Measurements from ENCODE around the gene CD81. TPM values are rescaled to one million over a fixed set of nuclear protein-coding genes. Genes with fewer than 3 reads are reported as not detected.

Gene CD81
- total RNA-seq, 3 donors from 2014 or later (not counting 1 experiment from before 2014, with no cell fraction given), result 263 to 292 (median 263) TPM

GRCh38 chr11:2360081-2360642, 16.9 kb upstream of the CD81 start:
- Histone ChIP-seq H3K27ac (ENCODE audit: low read length) (no peak overlapping the region), H3K36me3 (ENCODE audit: control insufficient read depth, insufficient read depth, low read length) (no peaks in the 10 kb centered on the region), H3K27me3 (ENCODE audit: control insufficient read depth, insufficient read depth, low read length) (no peaks in the 10 kb centered on the region), H3K9me3 (ENCODE audit: control insufficient read depth, insufficient read depth, low read length) (no peaks in the 10 kb centered on the region), H3K4me1 (ENCODE audit: control insufficient read depth, insufficient read depth, low read length) (no peaks in the 10 kb centered on the region), H3K4me3 (ENCODE audit: low read length) (no peak overlapping the region)
- intact Hi-C loops (cut with micrococcal nuclease), result no loop called here
- Mint-ChIP-seq H3K36me3 (no peaks in the 10 kb centered on the region), H3K27me3 (ENCODE audit: low read depth in 2 of 2) (peaks cover 0 to 6% of the 10 kb centered on the region in 2 donors), H3K9me3 (no peaks in the 10 kb centered on the region), H3K4me3 (no peak overlapping the region), H3K27ac (no peak overlapping the region), H3K4me1 (peaks cover 0 to 4% of the 10 kb centered on the region in 2 donors)
- no peak for DNase-seq
- 89% methylated on average over 14 of the region's 14 CpGs for WGBS (ENCODE audit: insufficient coverage)
- no peak for ATAC-seq
- TF ChIP-seq CTCF (IDR thresholded peaks at IDR 0.05), result no peak

- no peaks in the 10 kb centered on the region for H3K9me3 Mint-ChIP-seq
- no peak for ATAC-seq
- intact Hi-C loops (cut with micrococcal nuclease), result no loop called here
- 94% methylated on average over 9 of the region's 9 CpGs for WGBS (ENCODE audit: insufficient coverage)
- no peaks in the 10 kb centered on the region for H3K36me3 Mint-ChIP-seq
- peaks cover 0 to 6% of the 10 kb centered on the region in 2 donors for H3K27me3 Mint-ChIP-seq (ENCODE audit: low read depth in 2 of 2)
- peaks cover 0 to 4% of the 10 kb centered on the region in 2 donors for H3K4me1 Mint-ChIP-seq
- DNase-seq, result no peak
- TF ChIP-seq CTCF (IDR thresholded peaks at IDR 0.05), result no peak
- no peaks in the 10 kb centered on the region for H3K4me1 ChIP-seq (ENCODE audit: control insufficient read depth, insufficient read depth, low read length)
- H3K9me3 ChIP-seq (ENCODE audit: control insufficient read depth, insufficient read depth, low read length), result no peaks in the 10 kb centered on the region
- H3K4me3 Mint-ChIP-seq, result no peak overlapping the region
- no peak overlapping the region for H3K4me3 ChIP-seq (ENCODE audit: low read length)
- H3K27ac Mint-ChIP-seq, result no peak overlapping the region
- no peak overlapping the region for H3K27ac ChIP-seq (ENCODE audit: low read length)
- H3K36me3 ChIP-seq (ENCODE audit: control insufficient read depth, insufficient read depth, low read length), result no peaks in the 10 kb centered on the region
- H3K27me3 ChIP-seq (ENCODE audit: control insufficient read depth, insufficient read depth, low read length), result no peaks in the 10 kb centered on the region
These were observed 15.5 kb upstream of the CD81 start for GRCh38 chr11:2361565-2361964.

GRCh38 chr11:2362414-2362813, 14.7 kb upstream of the CD81 start:
- no peak overlapping the region for H3K27ac ChIP-seq (ENCODE audit: low read length)
- no peaks in the 10 kb centered on the region for H3K27me3 ChIP-seq (ENCODE audit: control insufficient read depth, insufficient read depth, low read length)
- ATAC-seq (no peak), DNase-seq (no peak)
- Mint-ChIP-seq H3K27me3 (ENCODE audit: low read depth in 2 of 2) (peaks cover 0 to 11% of the 10 kb centered on the region in 2 donors), H3K9me3 (no peaks in the 10 kb centered on the region), H3K4me1 (peaks cover 0 to 4% of the 10 kb centered on the region in 2 donors), H3K4me3 (no peak overlapping the region), H3K27ac (no peak overlapping the region), H3K36me3 (no peaks in the 10 kb centered on the region)
- no peaks in the 10 kb centered on the region for H3K36me3 ChIP-seq (ENCODE audit: control insufficient read depth, insufficient read depth, low read length)
- H3K4me1 ChIP-seq (ENCODE audit: control insufficient read depth, insufficient read depth, low read length), result no peaks in the 10 kb centered on the region
- H3K4me3 ChIP-seq (ENCODE audit: low read length), result no peak overlapping the region
- no peak for TF ChIP-seq CTCF (IDR thresholded peaks at IDR 0.05)
- no peaks in the 10 kb centered on the region for H3K9me3 ChIP-seq (ENCODE audit: control insufficient read depth, insufficient read depth, low read length)
- 86% methylated on average over 7 of the region's 7 CpGs for WGBS (ENCODE audit: insufficient coverage)
- intact Hi-C loops (cut with micrococcal nuclease), result no loop called here

- Mint-ChIP-seq H3K4me1 (peaks cover 0 to 4% of the 10 kb centered on the region in 2 donors), H3K27ac (no peak overlapping the region), H3K9me3 (no peaks in the 10 kb centered on the region), H3K36me3 (no peaks in the 10 kb centered on the region), H3K27me3 (ENCODE audit: low read depth in 2 of 2) (peaks cover 0 to 11% of the 10 kb centered on the region in 2 donors), H3K4me3 (no peak overlapping the region)
- Histone ChIP-seq H3K4me3 (ENCODE audit: low read length) (no peak overlapping the region), H3K9me3 (ENCODE audit: control insufficient read depth, insufficient read depth, low read length) (no peaks in the 10 kb centered on the region), H3K27me3 (ENCODE audit: control insufficient read depth, insufficient read depth, low read length) (no peaks in the 10 kb centered on the region), H3K36me3 (ENCODE audit: control insufficient read depth, insufficient read depth, low read length) (no peaks in the 10 kb centered on the region), H3K4me1 (ENCODE audit: control insufficient read depth, insufficient read depth, low read length) (no peaks in the 10 kb centered on the region), H3K27ac (ENCODE audit: low read length) (no peak overlapping the region)
- TF ChIP-seq CTCF (IDR thresholded peaks at IDR 0.05), result no peak
- intact Hi-C loops (cut with micrococcal nuclease), result no loop called here
- DNase-seq (no peak), ATAC-seq (no peak)
- 87% methylated on average over 10 of the region's 10 CpGs for WGBS (ENCODE audit: insufficient coverage)
These were observed 14.0 kb upstream of the CD81 start for GRCh38 chr11:2363130-2363529.

Data from natural killer cell (primary cell).